HUES64 (cell line): ENCODE data around the gene ITSN1.
"Not testable (repeated sequence)": the region's sequence is repeated elsewhere in the genome, so short reads cannot be mapped to it uniquely, and the experiment has no call there.

Experiments used
- H3K27ac ChIP-seq: 2 replicates; pipeline ENCODE4 v1.7.0; 2013; ENCODE audit warnings: low read depth, low read length, inconsistent platforms
- H3K27me3 ChIP-seq: 2 replicates; pipeline ENCODE4 v1.6.1; 2013; ENCODE audit warnings: mild to moderate bottlenecking, low read length; ENCODE audit not compliant: insufficient read depth
- H3K36me3 ChIP-seq: 2 replicates; pipeline ENCODE4 v1.6.1; 2013; ENCODE audit warnings: mild to moderate bottlenecking, low read length; ENCODE audit not compliant: insufficient read depth
- H3K4me1 ChIP-seq: 2 replicates; pipeline ENCODE4 v1.6.1; 2013; ENCODE audit warnings: mild to moderate bottlenecking, low read length, moderate library complexity; ENCODE audit not compliant: insufficient read depth
- H3K4me3 ChIP-seq: 2 replicates; pipeline ENCODE4 v1.5.1; 2013; ENCODE audit warnings: mild to moderate bottlenecking, low read length, moderate library complexity
- H3K9ac ChIP-seq: 2 replicates; pipeline ENCODE4 v1.6.1; 2013; ENCODE audit warnings: mild to moderate bottlenecking, low read depth, low read length
- H3K9me3 ChIP-seq: 2 replicates; pipeline ENCODE4 v1.6.1; 2013; ENCODE audit warnings: low read depth, low read length; ENCODE audit not compliant: insufficient read depth
- WGBS: fragments of 150-250, 120-280 bp; methylation state at CpG from one replicate; pipeline ENCODE4 v1.1.7; 2013; ENCODE audit warnings: missing lambda C conversion rate; 5-methylcytosine and 5-hydroxymethylcytosine counted together

ITSN1 gene

GRCh38 chr21:33667636-33668035 lies 25.3 kb downstream of the ITSN1 start:
- H3K27ac ChIP-seq: no peak overlapping the region
- H3K36me3 ChIP-seq: no peaks in the 10 kb centered on the region
- no peak overlapping the region for H3K4me3 ChIP-seq
- no peaks in the 10 kb centered on the region for H3K9me3 ChIP-seq
- WGBS: 91% methylated on average over 6 of the region's 6 CpGs
- H3K27me3 ChIP-seq: no peaks in the 10 kb centered on the region
- H3K4me1 ChIP-seq: peaks cover 12% of the 10 kb centered on the region
- H3K9ac ChIP-seq: no peak overlapping the region

GRCh38 chr21:33668180-33668579 lies 25.9 kb downstream of the ITSN1 start:
- H3K27ac ChIP-seq: no peak overlapping the region
- peaks cover 15% of the 10 kb centered on the region for H3K4me1 ChIP-seq
- no peaks in the 10 kb centered on the region for H3K9me3 ChIP-seq
- no peak overlapping the region for H3K4me3 ChIP-seq
- no peaks in the 10 kb centered on the region for H3K27me3 ChIP-seq
- 84% methylated on average over 4 of the region's 4 CpGs for WGBS
- no peaks in the 10 kb centered on the region for H3K36me3 ChIP-seq
- no peak overlapping the region for H3K9ac ChIP-seq

- H3K4me3 ChIP-seq: no peak overlapping the region
- H3K9me3 ChIP-seq: no peaks in the 10 kb centered on the region
- H3K9ac ChIP-seq: no peak overlapping the region
- no peaks in the 10 kb centered on the region for H3K36me3 ChIP-seq
- 98% methylated on average over 2 of the region's 2 CpGs for WGBS
- no peaks in the 10 kb centered on the region for H3K27me3 ChIP-seq
- peaks cover 20% of the 10 kb centered on the region for H3K4me1 ChIP-seq
- no peak overlapping the region for H3K27ac ChIP-seq
Measured at GRCh38 chr21:33668620-33669019, 26.3 kb downstream of the ITSN1 start.

GRCh38 chr21:33670076-33670978 lies 28.0 kb downstream of the ITSN1 start:
- H3K36me3 ChIP-seq: no peaks in the 10 kb centered on the region
- H3K4me1 ChIP-seq: peaks cover 34% of the 10 kb centered on the region
- no peak overlapping the region for H3K27ac ChIP-seq
- 93% methylated on average over 6 of the region's 6 CpGs for WGBS
- H3K27me3 ChIP-seq: no peaks in the 10 kb centered on the region
- H3K9ac ChIP-seq: no peak overlapping the region
- no peak overlapping the region for H3K4me3 ChIP-seq
- H3K9me3 ChIP-seq: no peaks in the 10 kb centered on the region

GRCh38 chr21:33673473-33673872 lies 31.2 kb downstream of the ITSN1 start:
- H3K9ac ChIP-seq: no peak overlapping the region
- no peaks in the 10 kb centered on the region for H3K36me3 ChIP-seq
- peaks cover 29% of the 10 kb centered on the region for H3K4me1 ChIP-seq
- H3K9me3 ChIP-seq: no peaks in the 10 kb centered on the region
- no peak overlapping the region for H3K4me3 ChIP-seq
- 86% methylated on average over 8 of the region's 8 CpGs for WGBS
- no peaks in the 10 kb centered on the region for H3K27me3 ChIP-seq
- no peak overlapping the region for H3K27ac ChIP-seq

GRCh38 chr21:33674226-33674625 lies 31.9 kb downstream of the ITSN1 start:
- Histone ChIP-seq H3K36me3 (no peaks in the 10 kb centered on the region), H3K27ac (no peak overlapping the region), H3K4me3 (no peak overlapping the region), H3K4me1 (peaks cover 33% of the 10 kb centered on the region), H3K27me3 (no peaks in the 10 kb centered on the region), H3K9ac (no peak overlapping the region), H3K9me3 (no peaks in the 10 kb centered on the region)
- WGBS: 95% methylated on average over 1 of the region's 1 CpG

GRCh38 chr21:33676666-33677065 lies 34.4 kb downstream of the ITSN1 start:
- H3K4me3 ChIP-seq, H3K27me3 ChIP-seq, H3K9ac ChIP-seq, H3K36me3 ChIP-seq, H3K27ac ChIP-seq, H3K9me3 ChIP-seq: not testable (repeated sequence)
- 97% methylated on average over 5 of the region's 5 CpGs for WGBS
- peaks cover 33% of the 10 kb centered on the region for H3K4me1 ChIP-seq

- H3K4me1 ChIP-seq: peaks cover 34% of the 10 kb centered on the region
- no peaks in the 10 kb centered on the region for H3K27me3 ChIP-seq
- no peak overlapping the region for H3K9ac ChIP-seq
- no peaks in the 10 kb centered on the region for H3K36me3 ChIP-seq
- H3K9me3 ChIP-seq: no peaks in the 10 kb centered on the region
- WGBS: 95% methylated on average over 9 of the region's 9 CpGs
- no peak overlapping the region for H3K4me3 ChIP-seq
- H3K27ac ChIP-seq: no peak overlapping the region
Measured at GRCh38 chr21:33677450-33677849, 35.1 kb downstream of the ITSN1 start.

GRCh38 chr21:33680870-33681269 lies 38.6 kb downstream of the ITSN1 start:
- no peak overlapping the region for H3K4me3 ChIP-seq
- H3K27me3 ChIP-seq: no peaks in the 10 kb centered on the region
- H3K4me1 ChIP-seq: peaks cover 47% of the 10 kb centered on the region
- H3K27ac ChIP-seq: no peak overlapping the region
- no peak overlapping the region for H3K9ac ChIP-seq
- no peaks in the 10 kb centered on the region for H3K9me3 ChIP-seq
- 94% methylated on average over 6 of the region's 6 CpGs for WGBS
- no peaks in the 10 kb centered on the region for H3K36me3 ChIP-seq

GRCh38 chr21:33682992-33683627 lies 40.8 kb downstream of the ITSN1 start:
- no peaks in the 10 kb centered on the region for H3K27me3 ChIP-seq
- no peaks in the 10 kb centered on the region for H3K36me3 ChIP-seq
- no peak overlapping the region for H3K4me3 ChIP-seq
- 86% methylated on average over 3 of the region's 4 CpGs for WGBS
- H3K9me3 ChIP-seq: no peaks in the 10 kb centered on the region
- H3K9ac ChIP-seq: peak overlapping the region; percentile 3; the same call in 1 of the 2 replicates
- H3K4me1 ChIP-seq: peaks cover 65% of the 10 kb centered on the region
- H3K27ac ChIP-seq: peak overlapping the region; percentile 99

- Histone ChIP-seq H3K4me3 (peak overlapping the region; percentile 46; the same call in 1 of the 2 replicates), H3K27me3 (no peaks in the 10 kb centered on the region), H3K4me1 (peaks cover 62% of the 10 kb centered on the region), H3K9me3 (no peaks in the 10 kb centered on the region), H3K36me3 (no peaks in the 10 kb centered on the region), H3K27ac (peak overlapping the region; percentile 99), H3K9ac (peak overlapping the region; percentile 2)
- whole genome bisulfite sequencing: 56% methylated on average over 1 of the region's 2 CpGs
Measured at GRCh38 chr21:33684068-33684467, 41.8 kb downstream of the ITSN1 start.
